ENCODE measurements around the gene FRMD1.
A peak's percentile ranks its signal among the peaks of the same experiment; 100 is the strongest.

The FRMD1 gene

DNA sequence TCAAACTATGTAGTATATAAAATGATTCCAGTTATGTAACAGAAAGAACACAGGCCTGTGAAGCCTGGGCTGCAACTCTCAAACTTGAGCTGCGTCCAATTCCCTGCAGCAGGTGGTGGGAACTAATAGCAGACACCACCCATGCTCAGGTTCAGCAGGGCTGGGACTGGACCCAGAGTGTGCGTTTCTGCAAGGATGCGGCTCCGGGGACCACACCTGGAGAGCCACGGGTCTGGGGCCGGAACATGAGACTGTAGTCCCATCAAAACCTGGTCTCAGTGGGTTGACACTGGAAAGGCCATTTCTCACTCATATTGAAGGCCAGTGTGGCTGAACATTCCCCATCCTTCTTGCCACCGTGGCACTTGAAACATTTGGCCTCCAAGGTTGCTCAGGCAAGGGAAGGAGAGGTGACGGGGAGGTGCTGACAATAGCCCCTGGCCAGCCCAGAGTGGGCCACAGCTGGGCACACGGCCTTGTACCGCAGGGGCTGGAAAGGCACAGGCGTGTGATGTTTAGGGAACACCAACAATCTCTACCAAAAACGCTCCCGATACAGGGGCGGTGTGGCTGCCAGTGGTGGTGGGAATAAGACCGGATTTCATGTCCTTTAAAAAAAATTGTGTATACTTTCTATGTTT, 38.0 kb downstream of the FRMD1 start:
- DNase-seq, result no peak

DNA sequence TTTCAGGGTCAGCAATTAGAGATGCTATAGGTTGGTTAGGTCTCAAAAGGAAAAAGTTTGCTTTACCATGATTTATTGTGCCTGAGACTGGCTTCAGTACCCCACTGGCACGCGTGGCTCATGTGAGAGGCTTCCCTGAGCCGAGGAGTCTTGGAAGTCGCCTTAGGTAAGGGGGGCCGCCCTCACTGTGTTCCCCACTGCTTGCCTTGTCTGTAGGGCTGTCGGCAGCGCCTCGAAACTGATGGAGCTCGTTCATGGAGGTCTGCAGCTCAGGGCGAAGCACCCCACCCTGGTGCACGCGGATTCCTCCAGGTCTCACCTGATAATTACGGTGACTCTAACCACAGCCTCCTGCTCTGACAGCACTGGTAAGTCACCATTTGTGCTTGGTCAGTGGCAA, 39.2 kb downstream of the FRMD1 start:
- no peak for DNase-seq

DNA sequence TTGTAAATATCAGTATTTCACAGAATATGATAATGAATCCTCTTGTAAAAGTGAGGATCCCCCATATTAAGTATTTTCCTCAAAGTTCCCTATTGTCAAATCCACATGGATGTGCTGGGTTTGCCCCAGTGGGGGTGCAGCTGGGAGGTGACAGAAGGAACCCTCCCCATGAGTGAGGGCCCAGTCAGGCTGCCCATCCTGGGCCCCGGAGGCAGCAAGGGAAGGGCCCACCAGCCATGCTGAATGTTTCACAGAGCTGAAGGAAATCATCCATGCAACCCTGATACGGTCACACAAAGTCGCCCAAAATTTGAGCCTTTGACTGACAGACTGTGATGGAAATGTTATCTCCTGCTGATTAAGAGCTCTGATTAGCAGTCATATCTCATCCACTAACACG, 39.7 kb downstream of the FRMD1 start:
- no peak for DNase-seq

DNA sequence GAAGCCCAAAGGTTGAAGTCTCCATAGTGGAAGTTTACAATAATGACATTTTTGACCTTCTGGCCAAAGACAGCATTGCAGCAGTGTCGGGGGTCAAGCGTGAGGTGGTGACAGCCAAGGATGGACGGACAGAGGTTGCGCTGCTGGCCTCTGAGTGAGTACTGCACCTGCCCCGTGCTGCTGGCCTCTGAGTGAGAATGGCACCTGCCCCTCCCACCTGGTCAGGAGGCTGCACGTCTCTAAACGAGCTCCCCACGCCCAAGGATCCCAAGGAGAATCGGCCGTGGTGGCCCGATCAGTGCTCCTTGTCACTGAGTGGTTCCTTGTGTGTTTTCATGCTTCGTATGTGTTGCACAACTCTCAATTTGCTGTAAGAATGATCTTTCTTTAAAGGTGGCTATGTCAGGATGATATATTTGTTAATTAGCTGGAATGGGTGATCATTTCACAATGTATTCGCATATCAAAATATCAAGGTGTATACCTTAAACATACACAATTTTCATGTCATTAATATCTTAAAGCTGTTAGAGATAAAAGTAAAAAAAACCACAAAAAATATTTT, 40.4 kb downstream of the FRMD1 start:
- DNase-seq, result no peak

DNA sequence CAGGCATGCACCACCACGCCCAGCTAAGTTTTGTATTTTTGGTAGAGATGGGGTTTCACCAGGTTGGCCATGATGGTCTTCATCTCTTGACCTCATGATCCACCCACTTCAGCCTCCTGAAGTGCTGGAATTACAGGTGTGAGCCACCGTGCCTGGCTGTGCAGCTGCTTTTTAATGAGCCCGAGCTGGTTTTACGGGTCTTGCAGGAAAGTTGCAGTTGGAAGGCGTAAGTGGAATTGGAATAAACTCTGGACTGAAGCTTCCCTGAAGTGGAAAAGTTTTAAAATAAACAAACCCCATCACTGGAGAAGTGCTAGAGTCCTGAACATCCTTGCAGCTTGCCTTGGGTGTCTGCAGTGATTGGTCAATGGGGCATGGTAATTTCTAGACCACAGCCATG, 41.2 kb downstream of the FRMD1 start:
- DNase-seq, result no peak

DNA sequence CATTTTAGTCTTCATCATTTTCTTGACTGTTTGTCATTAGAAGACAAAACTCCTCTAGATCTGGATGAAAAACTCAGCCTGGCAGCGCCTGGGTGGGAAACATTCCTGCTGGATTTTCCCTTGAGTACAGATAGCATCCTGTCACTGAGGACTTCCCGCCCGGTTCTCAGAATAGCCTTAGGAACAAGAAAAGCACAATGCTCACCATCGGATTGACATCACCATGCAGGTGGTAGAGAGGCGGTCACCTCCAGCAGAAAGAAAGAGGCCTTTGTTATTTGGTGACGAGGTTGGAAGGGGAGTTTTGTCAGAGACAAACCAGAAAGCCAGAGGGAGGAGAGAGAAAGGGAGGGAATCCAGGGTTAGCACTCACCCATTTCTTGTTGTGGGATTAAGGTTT, 41.8 kb downstream of the FRMD1 start:
- DNase-seq, result no peak

DNA sequence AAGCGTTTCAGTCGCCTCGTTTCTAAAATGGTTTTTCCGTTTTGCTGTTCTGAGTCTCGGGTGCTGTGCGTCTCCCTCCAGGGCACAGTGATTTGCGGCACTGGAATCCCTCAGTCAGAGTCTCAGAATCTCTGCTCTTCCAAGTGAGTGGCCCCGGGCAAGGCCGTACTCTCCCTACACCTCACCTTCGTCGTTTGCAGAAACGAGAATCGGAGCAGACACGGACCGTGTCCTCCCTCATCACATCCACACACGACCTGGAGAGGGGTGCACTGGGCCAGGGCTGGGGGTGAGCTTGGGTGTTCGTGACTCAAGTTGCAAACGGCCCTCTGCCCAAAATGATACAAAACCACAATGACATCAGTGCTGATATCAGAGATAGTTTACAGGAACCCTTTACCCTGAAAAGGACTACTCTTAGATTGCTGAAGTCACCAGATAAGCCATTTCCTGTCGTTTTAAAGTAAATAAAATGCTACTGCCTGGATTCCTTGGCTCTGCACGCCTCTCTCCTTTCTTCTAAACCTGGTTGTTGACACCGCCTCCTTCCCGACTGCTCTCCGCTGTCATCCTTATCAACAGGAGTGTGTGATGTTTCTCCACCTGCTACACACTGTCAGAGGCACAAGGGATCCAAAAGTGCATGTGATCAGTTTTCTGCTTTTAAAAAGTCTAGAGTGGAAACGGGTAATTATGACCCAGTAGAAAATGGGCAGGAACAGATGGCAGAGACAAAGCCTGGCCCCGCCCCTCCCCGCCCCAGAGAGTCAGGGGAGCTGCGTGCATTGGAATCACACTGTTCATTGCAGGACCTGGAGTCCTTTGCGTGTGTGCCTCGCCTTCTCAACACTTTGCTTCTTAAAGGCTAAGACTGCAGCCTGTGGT, 43.1 kb downstream of the FRMD1 start:
- peak in 1 of 5 experiments; percentile 84 for DNase-seq

DNA sequence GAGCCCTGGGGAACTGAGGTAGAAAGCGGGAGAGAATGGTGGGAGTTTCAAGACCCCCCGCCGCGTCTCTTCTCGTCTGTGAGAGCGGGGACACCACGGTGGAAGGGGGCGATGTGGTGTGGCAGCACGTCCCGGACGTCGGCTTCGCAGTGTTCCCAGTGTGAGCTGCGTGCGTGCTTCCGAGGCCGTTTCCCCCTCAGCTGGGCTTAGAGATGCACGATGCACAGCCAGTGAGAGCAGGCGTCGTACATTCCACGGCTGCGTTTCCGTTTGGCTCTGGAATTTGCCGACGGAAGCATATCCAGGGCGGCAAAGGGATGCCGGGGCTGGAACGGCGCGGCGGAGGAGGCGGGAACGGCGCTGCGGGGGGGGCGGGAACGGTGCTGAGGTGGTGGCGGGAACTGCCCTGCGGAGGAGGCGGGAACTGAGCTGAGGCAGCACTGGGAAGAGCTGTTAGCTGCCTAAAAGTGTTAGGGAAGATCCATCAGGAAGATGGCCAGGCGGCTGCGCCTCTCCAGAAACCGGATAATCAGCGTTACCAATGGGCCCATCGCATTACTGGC, 43.8 kb downstream of the FRMD1 start:
- peak in 1 of 5 experiments; percentile 14 for DNase-seq

DNA sequence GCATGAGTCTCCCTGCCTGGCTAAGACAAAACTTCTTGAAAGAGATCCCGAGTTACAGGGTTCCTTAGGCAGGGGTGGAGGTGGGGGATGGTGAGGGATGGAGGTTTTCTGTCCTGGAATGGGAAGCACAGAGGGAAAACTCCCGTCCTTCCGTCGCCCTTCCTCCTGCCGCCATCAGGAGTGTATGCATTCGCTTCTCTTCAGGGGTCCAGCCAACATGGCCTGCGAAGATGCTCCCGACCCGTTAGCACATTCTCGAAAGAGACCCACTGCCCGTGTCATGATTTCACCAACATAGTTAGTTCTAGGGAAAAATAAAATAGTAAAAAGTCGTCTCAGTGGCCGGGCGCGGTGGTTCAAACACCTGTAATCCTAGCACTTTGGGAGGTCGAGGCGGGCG, 44.5 kb downstream of the FRMD1 start:
- no peak for DNase-seq

DNA sequence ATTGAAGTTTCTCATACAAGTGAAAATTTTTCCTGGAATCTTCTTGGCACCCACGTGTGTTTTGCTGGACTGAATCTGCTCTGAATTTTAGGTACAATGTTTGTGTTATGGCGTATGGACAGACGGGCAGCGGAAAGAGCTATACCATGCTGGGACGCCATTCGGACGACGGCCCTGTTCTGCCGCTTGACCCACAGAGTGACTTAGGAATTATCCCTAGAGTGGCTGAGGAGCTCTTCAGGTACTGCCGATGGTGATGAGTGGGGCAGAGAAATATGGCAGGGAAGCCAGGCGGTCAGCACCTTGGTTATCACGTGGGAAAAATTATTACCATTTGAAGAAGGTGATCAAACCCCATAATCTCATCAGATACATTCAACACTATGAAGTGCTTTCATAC, 45.2 kb downstream of the FRMD1 start:
- DNase-seq, result no peak

DNA sequence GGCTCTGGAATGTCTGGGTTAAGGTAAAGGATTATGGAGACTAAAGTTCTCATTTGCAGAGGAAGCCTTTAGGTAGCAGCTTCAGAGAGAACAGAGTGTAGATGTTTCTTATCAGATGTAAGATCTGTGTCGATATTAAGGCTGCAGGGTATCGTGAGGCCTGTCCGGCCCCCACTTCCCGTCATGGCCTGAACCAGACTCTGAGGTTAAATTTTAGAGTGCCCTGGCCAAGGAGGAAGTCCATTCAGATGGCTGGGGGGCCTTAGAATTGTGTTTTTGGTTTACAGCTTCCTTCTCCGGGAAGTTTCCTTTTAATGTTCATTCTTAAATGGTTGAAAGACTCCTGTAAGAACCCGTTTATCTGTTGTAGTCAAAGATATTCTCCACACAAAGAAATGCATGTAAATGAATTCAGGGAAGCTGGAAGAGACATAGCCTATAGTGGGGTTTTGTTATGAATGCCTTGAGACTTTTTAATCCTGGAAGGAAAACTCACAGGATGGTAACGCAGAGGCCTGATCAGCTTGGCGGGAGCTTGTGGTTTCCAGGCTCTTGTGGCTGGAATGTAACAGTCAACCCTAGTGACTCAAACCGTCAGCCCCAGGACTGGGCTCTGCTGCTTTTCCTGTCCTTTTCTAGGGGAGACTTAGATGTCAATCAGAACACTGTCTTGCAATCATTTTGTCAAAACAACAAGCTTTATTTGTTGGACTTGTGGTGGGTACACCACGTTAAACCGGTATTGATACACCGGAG, 46.8 kb downstream of the FRMD1 start:
- peak in 1 of 5 experiments; percentile 9 for DNase-seq

DNA sequence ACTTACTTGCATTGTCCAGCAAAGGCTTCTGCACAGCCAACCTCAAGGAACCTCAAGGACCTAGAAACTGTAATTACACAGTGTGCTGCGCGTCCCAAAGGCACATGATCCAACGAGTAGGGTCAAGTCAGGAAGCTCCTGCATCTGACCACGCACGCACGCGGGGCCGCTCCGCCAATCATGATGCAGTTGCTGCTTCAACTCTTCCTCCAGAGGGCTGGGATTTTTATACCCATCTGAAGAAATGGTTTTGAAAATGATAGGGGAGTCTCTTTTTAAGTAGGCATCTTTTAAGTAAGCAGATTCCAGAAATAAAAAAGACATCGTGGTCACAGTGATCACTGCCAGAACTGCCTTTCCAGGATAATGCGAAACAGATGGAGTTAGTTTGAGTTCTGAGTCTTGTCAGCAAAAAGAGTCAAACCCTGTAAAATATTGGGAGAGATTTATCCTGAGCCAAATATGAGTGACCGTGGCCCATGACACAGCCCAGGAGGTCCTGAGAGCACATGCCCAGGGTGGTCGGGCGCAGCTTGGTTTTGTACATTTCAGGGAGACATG, 47.5 kb downstream of the FRMD1 start:
- no peak for DNase-seq

DNA sequence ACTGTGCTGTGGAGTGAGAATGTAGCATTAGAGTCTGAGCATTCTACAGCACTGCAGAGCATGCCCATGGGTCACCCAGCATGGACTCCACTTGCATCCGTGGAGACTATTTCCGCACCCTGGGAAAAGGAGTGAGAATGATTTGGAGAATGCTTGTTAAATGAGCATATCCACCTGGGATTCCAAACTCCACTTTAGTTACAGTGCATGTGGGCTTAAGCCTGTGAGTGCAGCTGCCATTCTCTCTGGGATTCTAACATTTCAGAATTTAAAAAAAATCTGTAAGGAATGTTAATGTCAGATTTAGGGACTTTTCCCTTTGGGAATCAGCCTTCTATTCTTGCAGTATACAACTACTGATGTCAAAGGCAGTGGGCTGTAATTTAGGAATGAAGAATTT, 48.1 kb downstream of the FRMD1 start:
- DNase-seq, result no peak

DNA sequence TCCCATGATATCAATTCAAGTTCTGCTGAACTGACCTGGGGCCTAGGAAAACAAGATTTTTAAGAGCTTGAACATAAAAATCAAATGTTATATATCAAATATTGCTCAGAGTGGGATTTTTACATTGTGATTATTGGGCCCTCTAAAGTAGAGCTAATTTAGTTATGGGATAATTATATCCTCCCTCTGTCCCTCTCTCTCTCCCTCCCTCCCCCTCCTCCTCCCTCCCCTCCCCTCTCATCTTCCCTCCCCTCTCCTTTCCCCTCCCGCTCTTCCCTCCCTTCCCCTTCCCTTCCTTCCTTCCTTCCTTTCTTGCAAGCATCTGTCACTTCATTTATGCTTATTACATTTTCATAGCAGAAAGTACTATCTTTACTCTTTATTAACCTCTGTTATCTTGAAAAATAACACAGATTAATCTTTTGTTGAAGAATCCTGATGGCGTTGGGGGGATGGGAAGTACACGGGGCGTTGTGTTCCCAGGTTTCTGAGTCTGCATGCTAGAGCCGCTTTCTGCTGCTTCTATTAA, 48.7 kb downstream of the FRMD1 start:
- DNase-seq, result no peak

DNA sequence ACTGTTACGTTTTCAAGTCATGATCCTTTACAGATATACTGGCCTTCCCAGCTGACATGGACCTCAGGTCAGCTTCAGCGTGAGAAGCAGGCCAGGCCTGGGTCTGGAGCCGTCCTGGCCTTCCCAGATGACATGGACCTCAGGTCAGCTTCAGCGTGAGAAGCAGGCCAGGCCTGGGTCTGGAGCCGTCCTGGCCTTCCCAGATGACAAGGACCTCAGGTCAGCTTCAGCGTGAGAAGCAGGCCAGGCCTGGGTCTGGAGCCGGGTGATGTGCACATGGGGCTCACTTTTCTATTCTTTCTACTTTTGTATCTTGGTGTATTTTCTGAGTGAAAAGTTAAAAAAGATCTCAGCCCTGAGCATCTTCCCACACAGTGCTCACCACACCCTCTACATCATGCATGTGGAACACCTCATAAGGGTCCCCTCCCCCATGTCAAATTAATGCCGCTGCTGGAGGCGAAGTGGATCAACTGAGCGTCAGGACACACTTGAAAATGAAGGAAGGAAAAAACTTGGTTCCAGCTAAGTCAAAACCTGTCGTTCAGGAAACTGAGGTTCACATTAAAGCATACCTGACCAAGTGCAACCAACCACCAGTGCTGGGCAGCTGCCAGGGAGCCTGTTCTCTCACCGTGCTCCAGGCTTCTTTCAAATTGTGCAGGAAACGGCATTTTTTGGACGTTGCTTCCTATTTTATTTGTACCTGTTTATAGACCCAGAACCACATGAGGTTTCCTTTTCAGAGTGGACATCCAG, 49.4 kb downstream of the FRMD1 start:
- DNase-seq, result no peak

DNA sequence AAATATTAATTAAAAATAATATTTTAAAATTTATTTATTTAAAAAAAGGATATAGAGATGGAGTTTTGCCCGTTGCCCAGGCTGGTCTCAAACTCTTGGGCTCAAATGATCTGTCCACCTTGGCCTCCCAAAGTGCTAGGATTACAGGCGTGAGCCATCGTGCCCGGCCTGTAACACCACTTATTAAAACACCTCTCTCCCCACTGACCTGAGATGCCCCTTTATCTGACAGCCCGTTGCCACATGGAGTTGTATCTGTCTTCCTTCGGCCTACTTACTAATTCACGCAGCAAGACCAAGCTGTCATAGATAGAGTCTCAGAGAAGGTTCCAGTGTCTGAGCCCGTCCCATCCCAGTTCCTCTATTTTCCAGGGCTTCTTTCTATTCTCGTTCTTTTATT, 50.8 kb downstream of the FRMD1 start:
- no peak for DNase-seq

DNA sequence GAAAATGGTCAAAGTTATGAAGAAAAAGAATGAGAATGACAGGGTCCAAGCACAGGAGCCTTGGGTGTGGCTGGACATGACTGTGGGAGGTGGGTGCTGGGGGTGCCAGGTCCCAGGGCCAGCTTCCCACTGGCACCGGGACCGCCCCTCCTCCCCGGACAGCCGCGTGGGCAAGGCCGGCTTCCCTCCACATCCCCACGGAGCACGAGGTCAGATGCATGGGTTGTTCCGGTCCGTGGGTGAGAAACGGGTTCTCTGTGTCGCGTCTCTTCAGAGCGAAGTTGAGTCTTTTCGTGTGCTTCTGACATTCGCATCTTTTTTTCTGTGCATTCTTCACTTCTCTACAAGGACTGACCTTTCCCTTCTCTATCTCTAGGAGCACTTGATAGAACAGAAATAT, 51.5 kb downstream of the FRMD1 start:
- DNase-seq, result no peak

DNA sequence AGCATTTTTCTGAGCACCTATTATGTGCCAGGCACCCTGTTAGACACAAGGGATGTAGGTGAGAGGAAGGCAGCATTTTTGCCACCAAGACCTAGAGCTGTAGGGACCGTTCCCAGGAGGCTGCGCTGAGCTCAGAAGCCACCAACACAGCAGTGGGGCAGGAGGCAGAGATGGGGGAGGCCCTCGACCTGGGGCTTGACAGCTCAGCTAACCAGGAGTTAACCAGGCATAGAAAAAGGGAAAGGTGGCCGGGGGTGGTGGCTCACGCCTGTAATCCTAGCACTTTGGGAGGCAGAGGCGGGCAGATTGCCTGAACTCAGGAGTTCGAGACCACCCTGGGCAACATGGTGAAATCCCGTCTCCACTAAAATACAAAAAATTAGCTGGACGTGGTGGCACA, 52.1 kb downstream of the FRMD1 start:
- DNase-seq, result no peak

DNA sequence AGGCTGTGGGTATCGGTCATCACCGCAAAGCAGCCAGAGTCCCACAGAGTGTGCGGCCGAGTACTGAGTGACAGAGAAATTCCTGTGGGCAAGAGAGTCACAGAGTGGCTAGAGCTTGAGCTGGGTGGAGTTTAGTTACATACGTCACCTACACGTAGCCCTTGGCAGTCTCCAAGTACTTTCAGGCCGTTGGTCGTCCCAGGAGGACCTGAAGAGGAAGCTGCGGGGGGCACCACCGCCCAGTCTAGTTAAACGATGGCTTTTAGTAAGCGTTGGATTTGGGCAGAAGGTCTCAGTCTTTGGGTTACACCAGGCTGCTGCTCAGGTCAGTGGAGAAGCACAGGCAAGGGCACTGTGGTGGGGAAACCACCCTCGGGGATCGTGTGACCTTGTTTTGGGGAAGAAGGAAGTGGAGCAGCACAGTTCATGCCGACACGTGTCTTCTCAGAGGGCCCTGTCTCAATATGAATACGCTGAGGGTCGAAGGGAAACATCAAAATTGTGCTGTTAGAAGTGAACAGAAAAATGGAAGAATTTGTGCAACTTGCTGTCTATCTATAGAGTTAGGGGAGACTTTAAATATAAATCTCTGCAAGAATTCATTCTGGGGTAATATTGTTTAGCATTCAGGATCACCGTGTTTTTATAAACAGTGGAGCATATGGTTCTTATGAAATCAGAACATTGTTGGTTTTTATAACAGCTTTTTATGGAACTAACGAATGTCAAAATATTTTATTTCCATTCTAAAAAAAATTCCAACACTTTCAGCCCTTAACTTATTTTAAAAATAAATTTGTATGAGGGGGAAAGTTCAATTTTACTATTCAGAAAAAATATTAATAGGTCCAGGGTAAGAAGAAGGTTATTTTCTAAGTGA, 52.9 kb downstream of the FRMD1 start:
- no peak for DNase-seq

DNA sequence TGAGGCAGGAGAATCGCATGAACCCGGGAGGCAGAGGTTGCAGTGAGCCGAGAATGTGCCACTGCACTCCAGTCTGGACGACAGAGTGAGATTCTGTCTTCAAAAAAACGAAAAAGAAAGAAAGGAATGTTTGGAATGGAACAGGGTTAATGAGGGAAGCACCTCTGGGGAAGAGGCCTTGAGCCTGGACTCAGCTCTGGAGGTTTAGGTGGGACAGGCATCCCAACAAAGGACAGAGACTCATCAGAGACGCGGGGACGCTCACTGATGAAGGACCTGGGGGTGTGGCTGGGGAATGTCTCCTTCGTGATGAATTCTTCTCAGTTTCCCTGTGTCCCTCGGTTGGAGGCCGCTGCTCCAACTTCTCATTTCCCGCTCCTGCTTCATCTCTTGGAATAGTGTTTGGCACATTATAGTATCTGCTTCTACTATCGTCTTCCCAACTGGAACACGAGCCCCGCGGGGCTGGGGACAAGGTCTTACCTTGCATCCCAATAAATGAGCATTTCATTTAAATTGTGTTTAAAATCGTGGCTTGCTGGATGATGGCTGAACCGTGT, 54.0 kb downstream of the FRMD1 start:
- DNase-seq, result no peak

Measured in T-helper 2 cell (primary cell).